Neural progenitor cell (in vitro differentiated cells): Measurements from ENCODE around the gene CASP7. TPM values are rescaled to one million over a fixed set of nuclear protein-coding genes. Genes with fewer than 3 reads are reported as not detected.

Experiments used
- DNase-seq: peaks from one replicate; pipeline ENCODE4 v3.0.0-alpha.2; 2016; ENCODE audit warnings: low spot score
- H2AFZ ChIP-seq: fragments of 200-600 bp; sonication (generic); replicated peaks from 2 replicates; pipeline ENCODE4 v1.6.1; 2016; ENCODE audit warnings: antibody characterized with exemption
- H3F3A ChIP-seq: fragments of 200-600 bp; sonication (generic); 2 replicates; pipeline ENCODE4 v1.6.1; 2016; ENCODE audit warnings: antibody characterized with exemption, low read depth
- H3K27ac ChIP-seq: fragments of 200-600 bp; sonication (generic); 2 replicates; pipeline ENCODE4 v1.5.1; 2016; ENCODE audit warnings: mild to moderate bottlenecking
- H3K27me3 ChIP-seq: fragments of 200-600 bp; sonication (generic); 2 replicates; pipeline ENCODE4 v1.6.1; 2016; ENCODE audit warnings: mild to moderate bottlenecking, moderate library complexity
- H3K36me3 ChIP-seq: fragments of 200-600 bp; sonication (generic); 2 replicates; pipeline ENCODE4 v1.5.1; 2016
- H3K4me1 ChIP-seq: fragments of 200-600 bp; sonication (generic); 2 replicates; pipeline ENCODE4 v1.6.1; 2016; ENCODE audit warnings: mixed run types
- H3K4me2 ChIP-seq: fragments of 200-600 bp; sonication (generic); 2 replicates; pipeline ENCODE4 v1.6.1; 2016
- H3K4me3 ChIP-seq: fragments of 200-600 bp; sonication (generic); 2 replicates; pipeline ENCODE4 v1.5.1; 2016
- H3K79me2 ChIP-seq: fragments of 200-600 bp; sonication (generic); 2 replicates; pipeline ENCODE4 v1.6.1; 2016; ENCODE audit warnings: low read depth
- H3K9ac ChIP-seq: fragments of 200-600 bp; sonication (generic); 2 replicates; pipeline ENCODE4 v1.6.1; 2016
- H3K9me3 ChIP-seq: fragments of 200-600 bp; sonication (generic); 2 replicates; pipeline ENCODE4 v1.5.1; 2016; ENCODE audit warnings: low read depth
- H4K20me1 ChIP-seq: fragments of 200-600 bp; sonication (generic); 2 replicates; pipeline ENCODE4 v1.6.1; 2016; ENCODE audit warnings: low read depth
- H3K27ac Mint-ChIP-seq: 3 replicates; pipeline ENCODE4 v1.8.0; 2021; ENCODE audit warnings: mixed read lengths
- H3K27me3 Mint-ChIP-seq: 2 replicates; pipeline ENCODE4 v1.8.0; 2022; ENCODE audit warnings: low read depth, mild to moderate bottlenecking, inconsistent platforms, moderate library complexity, mixed read lengths; ENCODE audit not compliant: insufficient read depth
- H3K36me3 Mint-ChIP-seq: 3 replicates; pipeline ENCODE4 v1.8.0; 2021; ENCODE audit warnings: mixed read lengths
- H3K4me1 Mint-ChIP-seq: 3 replicates; pipeline ENCODE4 v1.8.0; 2021; ENCODE audit warnings: mixed read lengths
- H3K4me3 Mint-ChIP-seq: 3 replicates; pipeline ENCODE4 v1.8.0; 2021; ENCODE audit warnings: mild to moderate bottlenecking, moderate library complexity, mixed read lengths
- H3K9me3 Mint-ChIP-seq: 3 replicates; pipeline ENCODE4 v1.8.0; 2020; ENCODE audit warnings: mixed read lengths
- EZH2 ChIP-seq: fragments of 200-600 bp; sonication (generic); IDR thresholded peaks from 2 replicates; pipeline ENCODE4 v1.6.1; 2017; ENCODE audit warnings: antibody characterized with exemption, mild to moderate bottlenecking, moderate library complexity
- EZH2phosphoT487 ChIP-seq: fragments of 200-600 bp; sonication (generic); IDR thresholded peaks from 2 replicates; pipeline ENCODE4 v1.6.1; 2017; ENCODE audit warnings: antibody characterized with exemption
- total RNA-seq: library from RNA; depleted of rRNA; stranded (reverse); fragments of >200 nt; gene quantifications from 2 replicates; pipeline ENCODE4 v1.2.3, GENCODE V29; 2015; ENCODE audit warnings: low replicate concordance
- TF ChIP-seq, protein P1 (sequence below): fragments of 200-600 bp; sonication (generic); IDR thresholded peaks from 2 replicates; pipeline ENCODE4 v1.5.1; 2017; ENCODE audit warnings: antibody characterized with exemption, mild to moderate bottlenecking

Gene CASP7
- total RNA-seq, 1 donor from 2014 or later: 18.9 TPM

DNA sequence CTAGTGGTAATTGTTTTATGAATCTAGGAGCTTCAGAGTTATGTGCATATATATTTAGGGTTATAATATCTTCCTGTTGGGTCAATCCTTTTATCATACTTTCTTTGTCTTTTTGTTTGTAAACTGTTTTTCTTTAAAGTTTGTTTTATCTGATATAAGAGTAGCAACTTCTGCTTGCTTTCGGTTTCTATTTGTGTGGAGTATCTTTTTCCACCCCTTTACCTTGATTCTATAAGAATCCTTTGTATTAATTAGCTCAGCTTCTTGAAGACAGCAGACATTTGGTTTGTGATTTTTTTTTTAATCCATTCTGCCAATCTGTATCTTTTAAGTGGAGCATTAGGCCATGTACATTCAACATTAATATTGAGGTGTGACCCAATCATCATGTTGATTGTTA is 9.3 kb downstream of the CASP7 start:
- Mint-ChIP-seq H3K27ac (no peak overlapping the region), H3K4me1 (no peaks in the 10 kb centered on the region), H3K36me3 (peaks cover 28% of the 10 kb centered on the region), H3K27me3 (no peaks in the 10 kb centered on the region), H3K4me3 (no peak overlapping the region), H3K9me3 (peaks cover 71% of the 10 kb centered on the region)
- H3K4me3 ChIP-seq: no peak overlapping the region
- no peaks in the 10 kb centered on the region for H3K4me1 ChIP-seq
- H3K36me3 ChIP-seq: no peaks in the 10 kb centered on the region
- peaks cover 66% of the 10 kb centered on the region for H3K79me2 ChIP-seq
- H2AFZ ChIP-seq: no peak overlapping the region
- H3K27ac ChIP-seq: no peak overlapping the region
- DNase-seq: no peak
- H3K9me3 ChIP-seq: peaks cover 10% of the 10 kb centered on the region
- H3K27me3 ChIP-seq: no peaks in the 10 kb centered on the region
- H3F3A ChIP-seq: no peaks in the 10 kb centered on the region
- TF ChIP-seq, protein P1, sequence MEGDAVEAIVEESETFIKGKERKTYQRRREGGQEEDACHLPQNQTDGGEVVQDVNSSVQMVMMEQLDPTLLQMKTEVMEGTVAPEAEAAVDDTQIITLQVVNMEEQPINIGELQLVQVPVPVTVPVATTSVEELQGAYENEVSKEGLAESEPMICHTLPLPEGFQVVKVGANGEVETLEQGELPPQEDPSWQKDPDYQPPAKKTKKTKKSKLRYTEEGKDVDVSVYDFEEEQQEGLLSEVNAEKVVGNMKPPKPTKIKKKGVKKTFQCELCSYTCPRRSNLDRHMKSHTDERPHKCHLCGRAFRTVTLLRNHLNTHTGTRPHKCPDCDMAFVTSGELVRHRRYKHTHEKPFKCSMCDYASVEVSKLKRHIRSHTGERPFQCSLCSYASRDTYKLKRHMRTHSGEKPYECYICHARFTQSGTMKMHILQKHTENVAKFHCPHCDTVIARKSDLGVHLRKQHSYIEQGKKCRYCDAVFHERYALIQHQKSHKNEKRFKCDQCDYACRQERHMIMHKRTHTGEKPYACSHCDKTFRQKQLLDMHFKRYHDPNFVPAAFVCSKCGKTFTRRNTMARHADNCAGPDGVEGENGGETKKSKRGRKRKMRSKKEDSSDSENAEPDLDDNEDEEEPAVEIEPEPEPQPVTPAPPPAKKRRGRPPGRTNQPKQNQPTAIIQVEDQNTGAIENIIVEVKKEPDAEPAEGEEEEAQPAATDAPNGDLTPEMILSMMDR: no peak
- TF ChIP-seq EZH2 (no peak), EZH2phosphoT487 (no peak)
- no peaks in the 10 kb centered on the region for H4K20me1 ChIP-seq
- no peak overlapping the region for H3K4me2 ChIP-seq
- H3K9ac ChIP-seq: no peak overlapping the region

DNA sequence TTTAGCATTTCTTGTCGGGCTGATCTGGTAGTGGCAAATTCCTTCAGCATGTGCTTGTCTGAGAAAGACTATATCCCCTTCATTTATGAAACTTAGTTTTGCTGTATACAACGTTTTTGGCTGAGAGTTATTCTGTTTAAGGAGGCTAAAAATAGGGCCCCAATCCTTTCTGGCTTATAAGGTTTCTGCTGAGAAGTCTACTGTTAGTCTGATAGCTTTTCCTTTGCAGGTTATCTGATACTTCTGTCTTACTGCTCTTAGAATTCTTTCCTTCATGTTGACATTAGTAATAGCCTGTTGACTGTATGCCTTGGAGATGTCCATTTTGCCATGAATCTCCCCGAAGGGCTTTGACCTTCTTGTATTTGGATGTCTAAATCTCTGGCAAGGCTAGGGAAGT is 9.9 kb downstream of the CASP7 start:
- Histone ChIP-seq H3K4me3 (no peak overlapping the region), H3K79me2 (peaks cover 62% of the 10 kb centered on the region), H3K9me3 (peaks cover 10% of the 10 kb centered on the region), H3F3A (no peaks in the 10 kb centered on the region), H2AFZ (no peak overlapping the region), H4K20me1 (no peaks in the 10 kb centered on the region), H3K4me1 (no peaks in the 10 kb centered on the region), H3K27ac (no peak overlapping the region), H3K9ac (no peak overlapping the region), H3K36me3 (no peaks in the 10 kb centered on the region), H3K4me2 (no peak overlapping the region), H3K27me3 (no peaks in the 10 kb centered on the region)
- TF ChIP-seq, protein P1: no peak
- TF ChIP-seq EZH2: no peak
- TF ChIP-seq EZH2phosphoT487: no peak
- Mint-ChIP-seq H3K4me1 (no peaks in the 10 kb centered on the region), H3K27ac (no peak overlapping the region), H3K36me3 (peaks cover 25% of the 10 kb centered on the region), H3K9me3 (peaks cover 70% of the 10 kb centered on the region), H3K27me3 (no peaks in the 10 kb centered on the region), H3K4me3 (no peak overlapping the region)
- DNase-seq: no peak

DNA sequence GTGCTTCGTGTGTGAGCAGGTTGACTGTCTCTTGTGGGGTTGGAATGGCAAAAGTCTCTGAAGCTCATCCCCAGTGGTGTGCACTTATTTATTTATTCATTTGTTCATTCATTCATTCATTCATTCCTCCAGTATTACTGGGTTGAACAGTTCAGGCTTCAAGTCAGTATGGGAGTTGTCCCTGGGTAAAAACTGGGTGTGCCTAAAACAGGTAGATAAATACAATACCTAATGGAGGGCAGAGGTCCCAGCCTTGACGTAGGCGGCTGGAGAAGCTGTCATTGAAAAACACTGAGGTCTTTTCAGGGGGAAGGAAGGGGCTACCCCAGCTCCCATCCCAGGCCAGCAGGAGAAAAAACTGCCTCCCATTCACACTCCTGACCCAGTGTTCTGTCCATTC is 11.0 kb downstream of the CASP7 start:
- Histone ChIP-seq H2AFZ (no peak overlapping the region), H3K4me1 (no peaks in the 10 kb centered on the region), H3K27ac (no peak overlapping the region), H3K79me2 (peaks cover 50% of the 10 kb centered on the region), H4K20me1 (no peaks in the 10 kb centered on the region), H3K4me3 (no peak overlapping the region), H3K9ac (no peak overlapping the region), H3K36me3 (no peaks in the 10 kb centered on the region), H3K4me2 (no peak overlapping the region), H3F3A (no peaks in the 10 kb centered on the region), H3K9me3 (peaks cover 10% of the 10 kb centered on the region), H3K27me3 (no peaks in the 10 kb centered on the region)
- no peaks in the 10 kb centered on the region for H3K27me3 Mint-ChIP-seq
- H3K4me3 Mint-ChIP-seq: no peak overlapping the region
- H3K36me3 Mint-ChIP-seq: peaks cover 22% of the 10 kb centered on the region
- DNase-seq: no peak
- H3K4me1 Mint-ChIP-seq: no peaks in the 10 kb centered on the region
- peaks cover 70% of the 10 kb centered on the region for H3K9me3 Mint-ChIP-seq
- TF ChIP-seq EZH2 (no peak), EZH2phosphoT487 (no peak)
- TF ChIP-seq, protein P1: no peak
- no peak overlapping the region for H3K27ac Mint-ChIP-seq

DNA sequence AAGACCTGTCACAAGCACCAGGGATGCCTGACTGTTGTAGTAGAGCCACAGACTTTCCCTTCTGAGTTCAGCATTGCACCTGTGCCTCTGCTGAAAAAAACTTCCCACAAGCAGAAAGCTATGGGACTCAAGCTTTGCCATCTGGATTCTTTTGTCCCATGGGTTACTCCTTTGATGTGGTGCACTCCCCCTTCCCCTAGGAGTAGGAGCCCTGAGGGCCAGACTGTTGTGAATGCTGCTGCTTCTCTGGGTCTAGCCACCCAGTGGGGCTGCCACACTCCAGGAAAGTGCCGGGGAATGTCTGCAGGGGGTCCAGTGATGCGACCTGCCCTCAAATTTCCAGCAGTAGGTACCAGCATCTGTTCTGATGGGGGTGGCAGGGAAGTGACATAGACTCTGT is 11.7 kb downstream of the CASP7 start:
- H3K9me3 ChIP-seq: peaks cover 9% of the 10 kb centered on the region
- no peak overlapping the region for H3K9ac ChIP-seq
- H3K4me1 ChIP-seq: no peaks in the 10 kb centered on the region
- H3K79me2 ChIP-seq: peaks cover 44% of the 10 kb centered on the region
- H3K27me3 ChIP-seq: no peaks in the 10 kb centered on the region
- TF ChIP-seq, protein P1: no peak
- TF ChIP-seq EZH2 (no peak), EZH2phosphoT487 (no peak)
- H3K27ac ChIP-seq: no peak overlapping the region
- H3K36me3 ChIP-seq: no peaks in the 10 kb centered on the region
- no peak overlapping the region for H3K4me2 ChIP-seq
- no peak overlapping the region for H3K4me3 Mint-ChIP-seq
- H4K20me1 ChIP-seq: no peaks in the 10 kb centered on the region
- no peak overlapping the region for H3K4me3 ChIP-seq
- peaks cover 73% of the 10 kb centered on the region for H3K9me3 Mint-ChIP-seq
- H3F3A ChIP-seq: no peaks in the 10 kb centered on the region
- H3K36me3 Mint-ChIP-seq: peaks cover 22% of the 10 kb centered on the region
- peaks cover 2% of the 10 kb centered on the region for H3K27me3 Mint-ChIP-seq
- H3K27ac Mint-ChIP-seq: no peak overlapping the region
- H2AFZ ChIP-seq: no peak overlapping the region
- no peaks in the 10 kb centered on the region for H3K4me1 Mint-ChIP-seq
- DNase-seq: no peak
